ENCODE data around the gene MFSD12.

GRCh38 chr19:3530389-3530788 is 27.0 kb downstream of the MFSD12 start:
- TF ChIP-seq POLR2A (IDR thresholded peaks at IDR 0.05) (no peak), CTCF (IDR thresholded peaks at IDR 0.05) (no peak)

Measured in heart left ventricle (tissue), 13 donors.